GM21619 (cell line): ENCODE measurements around the gene NTRK3.

Experiments
- ATAC-seq: cut with Tn5 transposase; IDR thresholded peaks from one replicate; pipeline ENCODE4 v1.9.1; 2021; ENCODE audit not compliant: unreplicated experiment

The NTRK3 gene

GRCh38 chr15:88232771-88233201 lies 23.8 kb downstream of the NTRK3 start:
- no peak for ATAC-seq

GRCh38 chr15:88231909-88232644 lies 24.5 kb downstream of the NTRK3 start:
- no peak for ATAC-seq

DNA sequence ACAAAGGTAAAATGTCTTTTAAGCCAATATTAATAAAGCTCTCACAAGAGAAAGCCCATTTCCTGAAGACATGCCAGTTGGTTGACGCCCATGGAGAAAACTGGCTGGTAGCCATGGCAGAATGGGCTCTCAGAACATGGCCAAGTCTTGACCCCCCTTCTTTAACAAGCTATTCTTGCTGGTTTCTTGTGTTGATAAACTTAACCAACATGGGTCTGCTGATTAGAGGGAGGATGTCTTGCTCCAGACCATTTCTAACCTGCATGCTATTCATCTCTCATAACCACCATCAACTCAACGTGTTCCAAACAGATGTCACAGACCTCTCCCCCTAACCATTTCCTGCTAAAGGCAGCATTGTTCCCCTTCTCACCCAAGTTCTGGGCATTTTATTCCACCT lies 25.7 kb downstream of the NTRK3 start:
- ATAC-seq, result no peak

DNA sequence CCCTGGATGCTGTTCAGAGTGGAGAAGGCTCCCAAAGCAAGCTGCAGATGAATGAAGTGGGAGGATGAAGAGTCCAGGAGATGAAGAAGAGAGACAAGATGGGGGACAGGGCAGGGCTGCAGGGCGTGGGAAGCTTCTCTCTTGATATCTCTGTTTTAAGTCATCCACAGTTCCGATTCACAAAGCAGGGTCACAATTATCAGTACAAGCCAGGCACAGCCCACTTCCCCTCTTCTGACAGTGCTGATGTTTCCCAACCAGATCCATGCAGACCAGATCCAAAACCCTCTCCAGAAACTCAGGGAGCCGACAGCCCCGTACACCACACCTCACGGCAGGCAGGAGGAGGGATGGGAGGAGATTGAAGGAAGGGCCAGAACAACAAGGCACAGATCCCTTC lies 31.1 kb downstream of the NTRK3 start:
- no peak for ATAC-seq

DNA sequence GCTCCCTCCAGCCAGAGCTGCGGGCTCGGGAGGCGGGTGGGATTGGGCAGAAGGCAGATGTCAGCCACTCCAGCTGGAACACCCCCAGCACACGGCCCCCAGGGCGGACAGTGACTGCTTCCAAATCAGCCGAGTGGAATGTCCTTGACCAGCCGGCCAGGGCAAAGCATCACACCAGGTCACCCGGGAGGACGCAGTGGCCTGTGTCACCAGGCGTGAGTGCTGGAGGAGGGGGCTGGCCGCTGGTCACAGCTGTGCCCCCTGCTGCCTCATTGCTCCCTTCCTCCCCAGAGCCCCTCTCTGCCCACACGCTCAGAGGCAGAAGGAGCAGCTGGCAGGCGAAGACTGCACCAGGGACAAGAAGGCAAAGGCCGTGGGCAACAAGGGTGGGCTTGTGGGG lies 33.5 kb downstream of the NTRK3 start:
- no peak for ATAC-seq

DNA sequence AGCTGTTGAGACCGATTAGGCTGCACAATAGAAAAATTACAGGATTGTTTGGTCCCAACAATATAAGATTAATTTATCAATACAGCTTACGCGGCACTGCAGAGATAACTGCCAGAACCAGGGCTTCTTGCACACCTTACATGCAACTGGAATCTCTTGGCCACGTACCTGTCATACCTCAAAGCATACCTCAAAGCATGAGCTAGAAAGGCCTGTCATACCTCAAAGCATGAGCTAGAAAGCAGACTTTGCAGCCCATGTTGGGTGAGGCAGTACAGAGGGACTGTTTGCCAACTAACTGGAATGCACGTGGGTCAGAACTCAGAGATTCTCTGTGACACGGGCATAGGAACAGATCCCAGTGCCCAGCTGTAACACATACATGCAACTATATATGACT lies 34.7 kb downstream of the NTRK3 start:
- ATAC-seq, result no peak

- no peak for ATAC-seq
These were observed 35.9 kb downstream of the NTRK3 start for GRCh38 chr15:88220443-88221335.

- no peak for ATAC-seq
These were observed 36.9 kb downstream of the NTRK3 start for GRCh38 chr15:88219623-88220022.

- no peak for ATAC-seq
These were observed 37.9 kb downstream of the NTRK3 start for GRCh38 chr15:88218557-88219221.

- no peak for ATAC-seq
These were observed 41.4 kb downstream of the NTRK3 start for GRCh38 chr15:88215066-88215648.

DNA sequence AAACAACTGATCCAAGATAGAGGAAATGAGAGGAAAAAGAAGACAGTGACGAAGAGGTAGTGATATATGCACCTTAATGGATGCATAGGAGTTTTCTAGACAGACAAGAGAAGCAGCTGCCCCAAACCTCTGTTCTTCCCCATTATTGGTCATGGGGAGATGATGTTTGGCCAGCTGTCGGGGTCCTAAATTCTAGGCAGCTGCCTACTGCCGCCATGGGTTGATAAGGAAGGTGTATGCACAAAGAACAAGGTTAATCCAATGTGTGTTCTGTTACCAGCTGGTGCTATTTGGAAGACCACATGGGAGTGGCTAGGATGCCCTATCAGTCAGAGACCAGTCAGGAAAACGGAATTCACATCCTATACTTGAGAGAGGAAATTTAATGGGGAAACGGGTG lies 47.4 kb downstream of the NTRK3 start:
- no peak for ATAC-seq

GRCh38 chr15:88208396-88208795 lies 48.1 kb downstream of the NTRK3 start:
- ATAC-seq, result no peak

- ATAC-seq, result no peak
These were observed 49.0 kb downstream of the NTRK3 start for GRCh38 chr15:88207565-88207964.

DNA sequence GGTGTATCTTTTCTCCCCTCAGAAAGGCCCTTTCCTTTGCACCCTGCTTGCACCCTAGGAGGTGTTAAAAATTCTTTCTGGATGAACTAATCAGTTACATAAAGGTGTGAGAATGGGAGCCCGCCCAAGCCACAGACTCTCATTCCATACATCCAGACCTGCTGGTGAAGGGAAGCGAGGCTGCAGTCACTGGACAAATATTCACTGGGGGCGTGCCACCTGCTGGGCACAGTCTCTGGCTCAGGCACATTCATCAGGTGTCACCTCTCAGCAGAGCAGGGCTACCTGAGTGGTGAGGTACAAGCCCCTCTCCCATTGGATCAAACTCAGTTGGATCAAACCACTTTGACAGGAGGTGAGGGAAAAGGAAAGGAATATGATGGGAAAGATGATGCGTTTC lies 52.0 kb downstream of the NTRK3 start:
- ATAC-seq, result no peak

DNA sequence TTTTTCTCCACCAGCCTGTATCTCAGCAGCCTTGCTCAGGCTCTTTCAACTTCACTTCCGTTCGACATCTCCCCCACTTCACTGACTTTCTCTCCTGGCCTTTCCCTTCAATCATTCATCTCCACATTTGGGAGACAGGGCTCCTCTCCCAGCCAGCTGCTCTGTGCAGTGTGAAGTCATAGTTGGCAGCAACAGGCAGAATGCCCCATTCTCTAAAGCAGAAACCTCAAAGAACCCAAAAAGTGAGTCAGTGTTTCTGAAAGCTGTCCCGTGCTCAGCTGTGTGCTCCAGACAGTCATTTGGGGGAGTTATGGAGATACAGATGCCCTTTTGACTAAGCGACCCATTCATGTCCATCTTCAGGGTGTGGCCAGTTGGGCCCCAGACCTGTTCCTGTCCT lies 54.3 kb downstream of the NTRK3 start:
- ATAC-seq, result no peak

GRCh38 chr15:88201207-88201606 lies 55.3 kb downstream of the NTRK3 start:
- no peak for ATAC-seq

DNA sequence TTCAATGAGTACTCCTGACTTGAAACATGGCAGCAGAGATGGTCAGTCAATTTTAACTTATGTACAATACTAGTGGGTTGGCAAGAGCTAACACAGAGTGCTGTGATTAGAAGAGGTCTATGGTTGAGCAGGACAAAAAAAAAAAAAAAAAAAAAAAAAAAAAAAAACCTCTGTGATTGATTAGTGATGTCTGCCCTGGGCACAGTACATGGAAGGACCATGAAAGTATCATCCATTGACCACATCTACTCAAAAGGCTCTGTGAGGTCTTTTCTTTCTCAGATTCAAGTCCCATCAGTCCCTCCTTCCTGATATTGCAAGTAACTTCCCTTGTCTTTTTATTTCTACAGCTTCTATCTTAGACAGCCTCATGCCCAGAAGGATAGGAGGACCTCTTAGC lies 59.6 kb downstream of the NTRK3 start:
- ATAC-seq, result no peak

GRCh38 chr15:88194162-88194561 lies 62.4 kb downstream of the NTRK3 start:
- ATAC-seq, result no peak

DNA sequence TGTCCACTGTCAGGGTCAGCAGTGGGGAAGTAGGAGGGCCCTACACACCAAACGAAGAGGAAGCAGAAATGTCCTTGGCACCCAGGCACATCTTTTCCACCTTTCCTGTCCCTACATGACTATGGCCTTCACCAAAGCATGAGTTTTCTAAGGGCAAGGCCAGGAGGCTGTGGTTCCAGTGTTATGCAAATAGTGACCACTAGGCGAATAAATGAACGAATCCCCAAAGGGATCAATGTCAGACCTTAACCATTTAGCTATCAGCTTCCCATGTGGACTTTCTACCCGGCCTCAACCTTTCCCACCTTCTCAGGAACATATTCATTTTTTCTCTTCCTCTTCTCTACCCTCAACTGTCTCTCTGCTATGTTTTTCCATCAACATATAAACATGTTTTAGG lies 63.1 kb downstream of the NTRK3 start:
- no peak for ATAC-seq

GRCh38 chr15:88191812-88192165 lies 64.8 kb downstream of the NTRK3 start:
- ATAC-seq, result no peak

- ATAC-seq, result no peak
These were observed 66.3 kb downstream of the NTRK3 start for GRCh38 chr15:88190232-88190631.
